Measurements from ENCODE around the gene SETD5.

GRCh38 chr3:9525078-9525477 lies 127.7 kb downstream of the SETD5 start:
- TF ChIP-seq CTCF (IDR thresholded peaks at IDR 0.05) (no peak), POLR2A (IDR thresholded peaks at IDR 0.05) (no peak), EP300 (IDR thresholded peaks at IDR 0.05) (no peak)
